ENCODE results near the gene IGFBP7.

DNA sequence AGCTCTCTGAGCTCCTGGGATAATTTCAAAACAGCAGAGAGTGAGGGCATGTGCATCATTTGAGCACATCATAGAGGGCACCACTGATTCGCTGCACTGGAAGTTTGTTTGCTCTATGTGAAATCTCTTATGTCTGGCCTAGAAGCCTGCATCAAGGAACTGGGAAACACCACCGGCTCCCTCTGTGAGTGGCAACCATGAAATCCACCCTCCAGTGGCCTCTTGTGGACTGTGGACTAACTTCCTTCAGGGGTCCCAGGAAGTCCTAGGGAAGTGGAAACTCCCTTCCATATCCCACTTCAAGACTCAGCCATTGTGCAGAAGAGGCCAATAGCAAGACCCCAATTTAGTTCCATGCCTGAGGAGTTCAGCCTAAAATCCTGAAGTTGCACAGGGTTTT lies 48.0 kb upstream of the IGFBP7 start:
- TF ChIP-seq RNF2 (IDR thresholded peaks at IDR 0.05; ENCODE audit: borderline replicate concordance, low read depth): no peak
- no peak for TF ChIP-seq CHD2 (IDR thresholded peaks at IDR 0.05; ENCODE audit: low read length, partially characterized antibody)
- TF ChIP-seq, protein P1, sequence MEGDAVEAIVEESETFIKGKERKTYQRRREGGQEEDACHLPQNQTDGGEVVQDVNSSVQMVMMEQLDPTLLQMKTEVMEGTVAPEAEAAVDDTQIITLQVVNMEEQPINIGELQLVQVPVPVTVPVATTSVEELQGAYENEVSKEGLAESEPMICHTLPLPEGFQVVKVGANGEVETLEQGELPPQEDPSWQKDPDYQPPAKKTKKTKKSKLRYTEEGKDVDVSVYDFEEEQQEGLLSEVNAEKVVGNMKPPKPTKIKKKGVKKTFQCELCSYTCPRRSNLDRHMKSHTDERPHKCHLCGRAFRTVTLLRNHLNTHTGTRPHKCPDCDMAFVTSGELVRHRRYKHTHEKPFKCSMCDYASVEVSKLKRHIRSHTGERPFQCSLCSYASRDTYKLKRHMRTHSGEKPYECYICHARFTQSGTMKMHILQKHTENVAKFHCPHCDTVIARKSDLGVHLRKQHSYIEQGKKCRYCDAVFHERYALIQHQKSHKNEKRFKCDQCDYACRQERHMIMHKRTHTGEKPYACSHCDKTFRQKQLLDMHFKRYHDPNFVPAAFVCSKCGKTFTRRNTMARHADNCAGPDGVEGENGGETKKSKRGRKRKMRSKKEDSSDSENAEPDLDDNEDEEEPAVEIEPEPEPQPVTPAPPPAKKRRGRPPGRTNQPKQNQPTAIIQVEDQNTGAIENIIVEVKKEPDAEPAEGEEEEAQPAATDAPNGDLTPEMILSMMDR (IDR thresholded peaks at IDR 0.05): 0 out of 3 replicates have a peak, but pooled peaks have one; percentile 12
- TF ChIP-seq, protein P2, sequence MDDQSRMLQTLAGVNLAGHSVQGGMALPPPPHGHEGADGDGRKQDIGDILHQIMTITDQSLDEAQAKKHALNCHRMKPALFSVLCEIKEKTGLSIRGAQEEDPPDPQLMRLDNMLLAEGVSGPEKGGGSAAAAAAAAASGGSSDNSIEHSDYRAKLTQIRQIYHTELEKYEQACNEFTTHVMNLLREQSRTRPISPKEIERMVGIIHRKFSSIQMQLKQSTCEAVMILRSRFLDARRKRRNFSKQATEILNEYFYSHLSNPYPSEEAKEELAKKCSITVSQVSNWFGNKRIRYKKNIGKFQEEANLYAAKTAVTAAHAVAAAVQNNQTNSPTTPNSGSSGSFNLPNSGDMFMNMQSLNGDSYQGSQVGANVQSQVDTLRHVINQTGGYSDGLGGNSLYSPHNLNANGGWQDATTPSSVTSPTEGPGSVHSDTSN (IDR thresholded peaks at IDR 0.05): no peak
- TF ChIP-seq, protein P3, sequence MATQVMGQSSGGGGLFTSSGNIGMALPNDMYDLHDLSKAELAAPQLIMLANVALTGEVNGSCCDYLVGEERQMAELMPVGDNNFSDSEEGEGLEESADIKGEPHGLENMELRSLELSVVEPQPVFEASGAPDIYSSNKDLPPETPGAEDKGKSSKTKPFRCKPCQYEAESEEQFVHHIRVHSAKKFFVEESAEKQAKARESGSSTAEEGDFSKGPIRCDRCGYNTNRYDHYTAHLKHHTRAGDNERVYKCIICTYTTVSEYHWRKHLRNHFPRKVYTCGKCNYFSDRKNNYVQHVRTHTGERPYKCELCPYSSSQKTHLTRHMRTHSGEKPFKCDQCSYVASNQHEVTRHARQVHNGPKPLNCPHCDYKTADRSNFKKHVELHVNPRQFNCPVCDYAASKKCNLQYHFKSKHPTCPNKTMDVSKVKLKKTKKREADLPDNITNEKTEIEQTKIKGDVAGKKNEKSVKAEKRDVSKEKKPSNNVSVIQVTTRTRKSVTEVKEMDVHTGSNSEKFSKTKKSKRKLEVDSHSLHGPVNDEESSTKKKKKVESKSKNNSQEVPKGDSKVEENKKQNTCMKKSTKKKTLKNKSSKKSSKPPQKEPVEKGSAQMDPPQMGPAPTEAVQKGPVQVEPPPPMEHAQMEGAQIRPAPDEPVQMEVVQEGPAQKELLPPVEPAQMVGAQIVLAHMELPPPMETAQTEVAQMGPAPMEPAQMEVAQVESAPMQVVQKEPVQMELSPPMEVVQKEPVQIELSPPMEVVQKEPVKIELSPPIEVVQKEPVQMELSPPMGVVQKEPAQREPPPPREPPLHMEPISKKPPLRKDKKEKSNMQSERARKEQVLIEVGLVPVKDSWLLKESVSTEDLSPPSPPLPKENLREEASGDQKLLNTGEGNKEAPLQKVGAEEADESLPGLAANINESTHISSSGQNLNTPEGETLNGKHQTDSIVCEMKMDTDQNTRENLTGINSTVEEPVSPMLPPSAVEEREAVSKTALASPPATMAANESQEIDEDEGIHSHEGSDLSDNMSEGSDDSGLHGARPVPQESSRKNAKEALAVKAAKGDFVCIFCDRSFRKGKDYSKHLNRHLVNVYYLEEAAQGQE (IDR thresholded peaks at IDR 0.05): no peak
- TF ChIP-seq ZFP36 (IDR thresholded peaks at IDR 0.05; ENCODE audit: borderline replicate concordance, partially characterized antibody): no peak
- TF ChIP-seq KDM1A (IDR thresholded peaks at IDR 0.05; ENCODE audit: low read depth): no peak
- no peak for TF ChIP-seq RCOR1 (IDR thresholded peaks at IDR 0.05; ENCODE audit: low read depth, low read length)
- TF ChIP-seq, protein P4, sequence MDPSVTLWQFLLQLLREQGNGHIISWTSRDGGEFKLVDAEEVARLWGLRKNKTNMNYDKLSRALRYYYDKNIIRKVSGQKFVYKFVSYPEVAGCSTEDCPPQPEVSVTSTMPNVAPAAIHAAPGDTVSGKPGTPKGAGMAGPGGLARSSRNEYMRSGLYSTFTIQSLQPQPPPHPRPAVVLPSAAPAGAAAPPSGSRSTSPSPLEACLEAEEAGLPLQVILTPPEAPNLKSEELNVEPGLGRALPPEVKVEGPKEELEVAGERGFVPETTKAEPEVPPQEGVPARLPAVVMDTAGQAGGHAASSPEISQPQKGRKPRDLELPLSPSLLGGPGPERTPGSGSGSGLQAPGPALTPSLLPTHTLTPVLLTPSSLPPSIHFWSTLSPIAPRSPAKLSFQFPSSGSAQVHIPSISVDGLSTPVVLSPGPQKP (IDR thresholded peaks at IDR 0.05; ENCODE audit: low read depth, low read length): no peak
- no peak for TF ChIP-seq ZNF302 (CRISPR knock-in tag; IDR thresholded peaks at IDR 0.05)
- no peak for TF ChIP-seq POLR2A (IDR thresholded peaks at IDR 0.05; ENCODE audit: low read length)
- TF ChIP-seq RAD21 (conservative IDR thresholded peaks at IDR 0.05 in 1 of 2, IDR thresholded peaks at IDR 0.05 in 1 of 2): peak in 1 of 2 experiments; percentile 16; a peak in 1 of 5 replicates
